Measurements from ENCODE around the gene RGS9BP. TPM values are rescaled to one million over a fixed set of nuclear protein-coding genes. Genes with fewer than 3 reads are reported as not detected.
"Not testable (repeated sequence)": the region's sequence is repeated elsewhere in the genome, so short reads cannot be mapped to it uniquely, and the experiment has no call there.

Gene RGS9BP
- total and polyA plus RNA-seq, 2 of the 13 experiments (the other 11 are each of a cell fraction or from before 2014, with no cell fraction given) = 0.01 TPM; not detected in 1

DNA sequence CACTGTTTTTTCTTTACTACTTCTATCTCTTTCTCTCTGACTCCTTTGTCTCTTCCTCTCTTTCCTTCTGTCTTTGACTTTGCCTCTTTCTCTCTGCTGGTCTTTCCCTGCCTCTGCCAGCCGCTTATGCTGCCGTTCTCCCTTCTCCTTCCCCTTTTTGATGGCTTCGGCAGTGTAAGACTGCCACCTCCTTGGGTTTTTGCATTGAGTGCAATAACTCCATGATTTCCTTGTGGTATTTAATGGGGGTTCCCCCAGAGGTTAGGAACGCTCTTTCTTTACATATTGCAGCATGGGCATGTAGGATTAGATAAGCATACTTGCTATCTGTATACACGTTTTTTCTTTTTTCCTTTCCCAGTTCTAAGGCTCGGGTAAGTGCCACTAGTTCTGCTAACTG lies 19.9 kb downstream of the RGS9BP start:
- ATAC-seq; POLR2A ChIA-PET; H3K4me3 ChIP-seq (replicated peaks in 1 of 3; ENCODE audit: insufficient read depth in 1 of 3, low read depth in 2 of 3, low read length in 3 of 3); H3K27ac ChIP-seq (ENCODE audit: extremely low read length, insufficient read depth, low read length); BruUV-seq (replicated peaks); H3K9ac ChIP-seq (ENCODE audit: insufficient read depth, low read depth, low read length); H2AFZ ChIP-seq (ENCODE audit: low read length); H3K9me3 ChIP-seq (ENCODE audit: low read length); FAIRE-seq; H3K36me3 ChIP-seq (replicated peaks in 1 of 2; ENCODE audit: control insufficient read depth in 1 of 2, insufficient read depth in 2 of 2, low read length in 2 of 2); intact Hi-C loops (cut with micrococcal nuclease; ENCODE audit: unreplicated experiment); DNase-seq (ENCODE audit: low spot score); H3K27me3 ChIP-seq (ENCODE audit: control insufficient read depth in 1 of 2, insufficient read depth in 2 of 2, low read length in 2 of 2); CTCF ChIA-PET (ENCODE audit: low intra/inter-chr PET ratio, low total read pairs); H3K4me2 ChIP-seq (ENCODE audit: low read depth, low read length): not testable (repeated sequence)
- peaks cover 11% of the 10 kb centered on the region for H3K79me2 ChIP-seq (ENCODE audit: insufficient read depth, low read length)
- in situ Hi-C loops (cut with HindIII; ENCODE audit: extremely low pct_ligation_motif_present, low pct_unique_long_range_greater_than_20kb) = loop anchor here (10.0 to 25.0 kb wide), 2 partner anchors 279 to 442 kb away; partner anchors contain the start of genes CEP89, FAAP24 and WDR88
- peaks cover 13% of the 10 kb centered on the region for H4K20me1 ChIP-seq (ENCODE audit: insufficient read depth, low read length)
- WGBS (ENCODE audit: low lambda C conversion rate) = 93% methylated on average over 6 of the region's 6 CpGs
- peaks cover 56% of the 10 kb centered on the region for H3K4me1 ChIP-seq (ENCODE audit: insufficient read depth, low read length)

DNA sequence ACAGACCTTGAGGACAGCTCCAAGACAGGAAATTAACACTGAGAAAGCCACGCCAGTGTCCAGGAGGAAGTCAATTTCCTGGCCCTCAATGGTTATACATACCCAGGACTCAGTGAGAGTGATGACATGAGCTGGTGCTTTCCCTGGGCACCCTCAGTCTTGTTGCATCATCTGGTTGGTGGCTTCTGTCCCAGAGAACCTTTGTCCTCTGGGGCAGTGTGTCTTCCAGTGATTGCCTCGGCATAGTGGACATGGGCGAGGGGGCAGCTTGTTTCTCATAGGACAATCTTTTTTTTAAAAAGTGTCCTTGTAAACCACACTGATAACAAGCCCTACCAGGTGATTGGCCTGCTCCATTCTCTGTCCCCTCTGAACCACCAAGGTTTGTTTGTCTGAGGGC lies 21.1 kb downstream of the RGS9BP start:
- FAIRE-seq; H3K36me3 ChIP-seq (replicated peaks in 1 of 2; ENCODE audit: control insufficient read depth in 1 of 2, insufficient read depth in 2 of 2, low read length in 2 of 2); POLR2A ChIA-PET; H3K4me3 ChIP-seq (replicated peaks in 1 of 3; ENCODE audit: insufficient read depth in 1 of 3, low read depth in 2 of 3, low read length in 3 of 3); CTCF ChIA-PET (ENCODE audit: low intra/inter-chr PET ratio, low total read pairs); H3K4me2 ChIP-seq (ENCODE audit: low read depth, low read length); H3K9ac ChIP-seq (ENCODE audit: insufficient read depth, low read depth, low read length); BruUV-seq (replicated peaks); intact Hi-C loops (cut with micrococcal nuclease; ENCODE audit: unreplicated experiment); H2AFZ ChIP-seq (ENCODE audit: low read length); H3K27ac ChIP-seq (ENCODE audit: extremely low read length, insufficient read depth, low read length); DNase-seq (ENCODE audit: low spot score); H3K9me3 ChIP-seq (ENCODE audit: low read length); ATAC-seq; H3K27me3 ChIP-seq (ENCODE audit: control insufficient read depth in 1 of 2, insufficient read depth in 2 of 2, low read length in 2 of 2): not testable (repeated sequence)
- H3K4me1 ChIP-seq (ENCODE audit: insufficient read depth, low read length) = peaks cover 45% of the 10 kb centered on the region
- TF ChIP-seq, protein P1, sequence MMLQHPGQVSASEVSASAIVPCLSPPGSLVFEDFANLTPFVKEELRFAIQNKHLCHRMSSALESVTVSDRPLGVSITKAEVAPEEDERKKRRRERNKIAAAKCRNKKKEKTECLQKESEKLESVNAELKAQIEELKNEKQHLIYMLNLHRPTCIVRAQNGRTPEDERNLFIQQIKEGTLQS (CRISPR knock-in tag; IDR thresholded peaks at IDR 0.05) = 0 out of 2 replicates have a peak, but pooled peaks have one; percentile 25
- peak; percentile 52 for TF ChIP-seq HNF4A (CRISPR knock-in tag; IDR thresholded peaks at IDR 0.05)
- TF ChIP-seq, protein P2, sequence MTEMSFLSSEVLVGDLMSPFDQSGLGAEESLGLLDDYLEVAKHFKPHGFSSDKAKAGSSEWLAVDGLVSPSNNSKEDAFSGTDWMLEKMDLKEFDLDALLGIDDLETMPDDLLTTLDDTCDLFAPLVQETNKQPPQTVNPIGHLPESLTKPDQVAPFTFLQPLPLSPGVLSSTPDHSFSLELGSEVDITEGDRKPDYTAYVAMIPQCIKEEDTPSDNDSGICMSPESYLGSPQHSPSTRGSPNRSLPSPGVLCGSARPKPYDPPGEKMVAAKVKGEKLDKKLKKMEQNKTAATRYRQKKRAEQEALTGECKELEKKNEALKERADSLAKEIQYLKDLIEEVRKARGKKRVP (CRISPR knock-in tag; IDR thresholded peaks at IDR 0.05) = peak in 1 of 2 experiments; percentile 89; a peak in 2 of 4 replicates
- peak; percentile 29; the same call in 1 of the 2 replicates for TF ChIP-seq RARA (CRISPR knock-in tag; IDR thresholded peaks at IDR 0.05)
- TF ChIP-seq ZNF644 (CRISPR knock-in tag; IDR thresholded peaks at IDR 0.05; ENCODE audit: low read depth) = peak; percentile 69
- TF ChIP-seq CEBPG (CRISPR knock-in tag; IDR thresholded peaks at IDR 0.05) = peak; percentile 82
- TF ChIP-seq CEBPB (IDR thresholded peaks at IDR 0.05; ENCODE audit: borderline replicate concordance, low read depth, low read length) = peak; percentile 77; the same call in 1 of the 2 replicates
- TF ChIP-seq GATAD2A (CRISPR knock-in tag; IDR thresholded peaks at IDR 0.05) = 0 out of 2 replicates have a peak, but pooled peaks have one; percentile 27
- in situ Hi-C loops (cut with HindIII; ENCODE audit: extremely low pct_ligation_motif_present, low pct_unique_long_range_greater_than_20kb) = loop anchor here (10.0 to 25.0 kb wide), 2 partner anchors 278 to 441 kb away; partner anchors contain the start of genes CEP89, FAAP24 and WDR88
- peaks cover 11% of the 10 kb centered on the region for H3K79me2 ChIP-seq (ENCODE audit: insufficient read depth, low read length)
- H4K20me1 ChIP-seq (ENCODE audit: insufficient read depth, low read length) = peaks cover 20% of the 10 kb centered on the region
- 42% methylated on average over 2 of the region's 3 CpGs for WGBS (ENCODE audit: low lambda C conversion rate)

Measured in HepG2 (cell line).